SK-N-SH treated with all-trans-retinoic acid at 6 μM for 48 hours (cell line): ENCODE measurements around the gene NBEA.

Source experiments
- ATAC-seq: fragments of 200-7000 bp; cut with Tn5 transposase; 3 replicates; pipeline ENCODE4 v1.9.1; 2020; ENCODE audit warnings: mild to moderate bottlenecking, moderate library complexity
- ARNTL ChIP-seq: fragments of 450-650 bp; formaldehyde crosslinking; IDR thresholded peaks from 2 replicates; pipeline ENCODE4 v1.5.0; 2020; ENCODE audit warnings: low read depth, mild to moderate bottlenecking, moderate library complexity, borderline replicate concordance
- BACH2 ChIP-seq: fragments of 250-450 bp; sonication (Bioruptor Pico); IDR thresholded peaks from 2 replicates; pipeline ENCODE4 v1.9.0; 2021; ENCODE audit warnings: mild to moderate bottlenecking, borderline replicate concordance
- CSDC2 ChIP-seq: fragments of 250-450 bp; sonication (Bioruptor Pico); IDR thresholded peaks from 2 replicates; pipeline ENCODE4 v1.5.0; 2020; ENCODE audit warnings: mild to moderate bottlenecking, moderate library complexity
- ESRRG ChIP-seq: fragments of 250-450 bp; sonication (Bioruptor Pico); IDR thresholded peaks from 2 replicates; pipeline ENCODE4 v1.6.1; 2021; ENCODE audit warnings: mild to moderate bottlenecking
- GLIS3 ChIP-seq: fragments of 250-450 bp; sonication (Bioruptor Pico); IDR thresholded peaks from 2 replicates; pipeline ENCODE4 v1.5.0; 2020; ENCODE audit warnings: mild to moderate bottlenecking, moderate library complexity
- ISL1 ChIP-seq: fragments of 250-450 bp; sonication (Bioruptor Pico); IDR thresholded peaks from 2 replicates; pipeline ENCODE4 v2.1.2; 2022; ENCODE audit warnings: mild to moderate bottlenecking, moderate library complexity
- OSR1 ChIP-seq: fragments of 250-450 bp; sonication (Bioruptor Pico); IDR thresholded peaks from 2 replicates; pipeline ENCODE4 v1.8.0; 2022; ENCODE audit warnings: moderate library complexity, mild to moderate bottlenecking, inconsistent platforms
- RARB ChIP-seq: fragments of 250-450 bp; sonication (Bioruptor Pico); IDR thresholded peaks from 2 replicates; pipeline ENCODE4 v1.8.0; 2021; ENCODE audit warnings: mild to moderate bottlenecking, moderate library complexity
- SNAI2 ChIP-seq: fragments of 250-450 bp; sonication (Bioruptor Pico); IDR thresholded peaks from 2 replicates; pipeline ENCODE4 v1.5.0; 2020; ENCODE audit warnings: mild to moderate bottlenecking, moderate library complexity
- TCF4 ChIP-seq: fragments of 250-450 bp; sonication (Bioruptor Pico); IDR thresholded peaks from 2 replicates; pipeline ENCODE4 v1.8.0; 2021; ENCODE audit warnings: mild to moderate bottlenecking, moderate library complexity, borderline replicate concordance
- TOX ChIP-seq: fragments of 250-450 bp; sonication (Bioruptor Pico); IDR thresholded peaks from 2 replicates; pipeline ENCODE4 v1.8.0; 2021; ENCODE audit warnings: mild to moderate bottlenecking, moderate library complexity, borderline replicate concordance
- ZC3H10 ChIP-seq: fragments of 250-450 bp; sonication (Bioruptor Pico); IDR thresholded peaks from 2 replicates; pipeline ENCODE4 v1.5.1; 2021; ENCODE audit warnings: mild to moderate bottlenecking, moderate library complexity
- ZFP3 ChIP-seq: fragments of 250-450 bp; sonication (Bioruptor Pico); IDR thresholded peaks from 2 replicates; pipeline ENCODE4 v1.5.0; 2020; ENCODE audit warnings: mild to moderate bottlenecking, moderate library complexity
- ZFP30 ChIP-seq: fragments of 450-650 bp; formaldehyde crosslinking; IDR thresholded peaks from 2 replicates; pipeline ENCODE4 v1.5.0; 2022; ENCODE audit warnings: mild to moderate bottlenecking, moderate library complexity
- ZNF565 ChIP-seq: fragments of 450-650 bp; formaldehyde crosslinking; conservative IDR thresholded peaks from 2 replicates; pipeline ENCODE4 v1.5.0; 2020; ENCODE audit warnings: low read depth, mild to moderate bottlenecking, moderate library complexity
- ZNF70 ChIP-seq: fragments of 450-650 bp; formaldehyde crosslinking; IDR thresholded peaks from 2 replicates; pipeline ENCODE4 v1.5.0; 2020; ENCODE audit warnings: mild to moderate bottlenecking, moderate library complexity
- ZNF8 ChIP-seq: fragments of 450-650 bp; formaldehyde crosslinking; IDR thresholded peaks from 2 replicates; pipeline ENCODE4 v1.5.0; 2020; ENCODE audit warnings: mild to moderate bottlenecking, moderate library complexity
- TF ChIP-seq, protein P1 (sequence below): fragments of 250-450 bp; sonication (Bioruptor Pico); IDR thresholded peaks from 2 replicates; pipeline ENCODE4 v1.8.0; 2021; ENCODE audit warnings: low read depth, mild to moderate bottlenecking, moderate library complexity, borderline replicate concordance
- TF ChIP-seq, protein P2 (sequence below): fragments of 250-450 bp; sonication (Bioruptor Pico); IDR thresholded peaks from 2 replicates; pipeline ENCODE4 v1.8.0; 2020; ENCODE audit warnings: mild to moderate bottlenecking, moderate library complexity, borderline replicate concordance
- TF ChIP-seq, protein P3 (sequence below): fragments of 250-450 bp; sonication (Bioruptor Pico); IDR thresholded peaks from 2 replicates; pipeline ENCODE4 v1.5.1; 2020; ENCODE audit warnings: low read depth, mild to moderate bottlenecking, moderate library complexity

NBEA gene

DNA sequence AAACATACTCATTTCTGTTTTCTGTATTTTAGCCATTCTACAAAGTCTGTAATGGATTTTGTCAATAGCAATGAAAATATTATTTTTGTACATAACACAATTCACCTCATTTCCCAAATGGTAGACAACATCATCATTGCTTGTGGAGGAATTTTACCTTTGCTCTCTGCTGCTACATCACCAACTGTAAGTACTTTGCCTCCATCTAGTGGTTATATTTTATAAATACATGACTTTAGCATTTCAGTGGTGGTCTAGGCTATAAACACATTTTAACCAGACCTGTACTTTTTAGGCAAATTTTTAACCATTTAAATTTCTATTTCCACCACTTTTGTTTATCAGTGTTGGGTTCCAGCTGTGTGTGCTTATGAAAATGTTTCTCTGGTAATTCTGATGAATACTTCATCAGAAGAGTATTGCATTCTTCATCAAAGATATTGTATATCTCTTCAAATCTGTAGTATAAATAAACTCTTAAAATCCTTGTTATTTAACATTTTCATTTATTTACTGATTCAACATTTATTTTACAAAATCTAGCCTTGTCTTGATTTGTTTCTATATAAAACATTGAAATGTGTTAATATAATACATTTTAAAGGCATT lies 222.4 kb downstream of the NBEA start:
- TF ChIP-seq ESRRG (CRISPR knock-in tag) (no peak), RARB (no peak), ZNF8 (CRISPR knock-in tag) (no peak), GLIS3 (no peak), ARNTL (no peak), ZNF70 (CRISPR knock-in tag) (no peak), ZFP30 (CRISPR knock-in tag) (no peak), SNAI2 (CRISPR knock-in tag) (no peak), CSDC2 (no peak)
- TF ChIP-seq, protein P1, sequence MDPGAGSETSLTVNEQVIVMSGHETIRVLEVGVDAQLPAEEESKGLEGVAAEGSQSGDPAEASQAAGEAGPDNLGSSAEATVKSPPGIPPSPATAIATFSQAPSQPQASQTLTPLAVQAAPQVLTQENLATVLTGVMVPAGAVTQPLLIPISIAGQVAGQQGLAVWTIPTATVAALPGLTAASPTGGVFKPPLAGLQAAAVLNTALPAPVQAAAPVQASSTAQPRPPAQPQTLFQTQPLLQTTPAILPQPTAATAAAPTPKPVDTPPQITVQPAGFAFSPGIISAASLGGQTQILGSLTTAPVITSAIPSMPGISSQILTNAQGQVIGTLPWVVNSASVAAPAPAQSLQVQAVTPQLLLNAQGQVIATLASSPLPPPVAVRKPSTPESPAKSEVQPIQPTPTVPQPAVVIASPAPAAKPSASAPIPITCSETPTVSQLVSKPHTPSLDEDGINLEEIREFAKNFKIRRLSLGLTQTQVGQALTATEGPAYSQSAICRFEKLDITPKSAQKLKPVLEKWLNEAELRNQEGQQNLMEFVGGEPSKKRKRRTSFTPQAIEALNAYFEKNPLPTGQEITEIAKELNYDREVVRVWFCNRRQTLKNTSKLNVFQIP: no peak
- TF ChIP-seq, protein P2, sequence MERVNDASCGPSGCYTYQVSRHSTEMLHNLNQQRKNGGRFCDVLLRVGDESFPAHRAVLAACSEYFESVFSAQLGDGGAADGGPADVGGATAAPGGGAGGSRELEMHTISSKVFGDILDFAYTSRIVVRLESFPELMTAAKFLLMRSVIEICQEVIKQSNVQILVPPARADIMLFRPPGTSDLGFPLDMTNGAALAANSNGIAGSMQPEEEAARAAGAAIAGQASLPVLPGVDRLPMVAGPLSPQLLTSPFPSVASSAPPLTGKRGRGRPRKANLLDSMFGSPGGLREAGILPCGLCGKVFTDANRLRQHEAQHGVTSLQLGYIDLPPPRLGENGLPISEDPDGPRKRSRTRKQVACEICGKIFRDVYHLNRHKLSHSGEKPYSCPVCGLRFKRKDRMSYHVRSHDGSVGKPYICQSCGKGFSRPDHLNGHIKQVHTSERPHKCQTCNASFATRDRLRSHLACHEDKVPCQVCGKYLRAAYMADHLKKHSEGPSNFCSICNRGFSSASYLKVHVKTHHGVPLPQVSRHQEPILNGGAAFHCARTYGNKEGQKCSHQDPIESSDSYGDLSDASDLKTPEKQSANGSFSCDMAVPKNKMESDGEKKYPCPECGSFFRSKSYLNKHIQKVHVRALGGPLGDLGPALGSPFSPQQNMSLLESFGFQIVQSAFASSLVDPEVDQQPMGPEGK (CRISPR knock-in tag): no peak
- TF ChIP-seq, all 23 proteins: peak for 0
- ATAC-seq: peak; percentile 91

DNA sequence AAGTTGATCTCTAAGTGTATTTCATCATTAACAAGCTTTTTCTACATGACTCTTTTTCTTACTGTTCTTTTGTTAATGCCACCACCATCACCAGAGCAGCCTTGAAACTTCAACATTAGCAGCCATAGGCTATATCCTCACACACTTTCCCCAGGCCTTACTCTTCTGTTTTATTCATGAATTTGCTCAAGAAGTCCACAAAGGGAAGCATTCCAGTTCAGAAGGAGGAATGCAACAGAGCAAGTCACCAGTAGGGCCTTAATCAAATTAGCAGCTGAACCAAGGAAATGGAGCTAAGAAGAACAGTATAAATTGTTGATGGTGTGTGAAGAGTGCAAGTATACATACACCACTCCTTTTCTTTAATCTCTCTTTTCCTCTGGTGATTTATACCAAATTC lies 223.1 kb downstream of the NBEA start:
- TF ChIP-seq ESRRG (CRISPR knock-in tag): no peak
- TF ChIP-seq, protein P2 (CRISPR knock-in tag): no peak
- TF ChIP-seq GLIS3: no peak
- TF ChIP-seq ZNF8 (CRISPR knock-in tag): no peak
- TF ChIP-seq, protein P1: no peak
- no peak for TF ChIP-seq SNAI2 (CRISPR knock-in tag)
- no peak for TF ChIP-seq ARNTL
- TF ChIP-seq BACH2 (CRISPR knock-in tag): no peak
- TF ChIP-seq ZNF565 (CRISPR knock-in tag): no peak
- TF ChIP-seq RARB: no peak
- TF ChIP-seq CSDC2: no peak
- TF ChIP-seq ZFP3 (CRISPR knock-in tag): no peak
- no peak for TF ChIP-seq ZNF70 (CRISPR knock-in tag)
- TF ChIP-seq ISL1 (CRISPR knock-in tag): no peak
- TF ChIP-seq ZC3H10 (CRISPR knock-in tag): no peak
- no peak for TF ChIP-seq OSR1
- TF ChIP-seq TOX (CRISPR knock-in tag): no peak
- peak; percentile 64 for ATAC-seq

DNA sequence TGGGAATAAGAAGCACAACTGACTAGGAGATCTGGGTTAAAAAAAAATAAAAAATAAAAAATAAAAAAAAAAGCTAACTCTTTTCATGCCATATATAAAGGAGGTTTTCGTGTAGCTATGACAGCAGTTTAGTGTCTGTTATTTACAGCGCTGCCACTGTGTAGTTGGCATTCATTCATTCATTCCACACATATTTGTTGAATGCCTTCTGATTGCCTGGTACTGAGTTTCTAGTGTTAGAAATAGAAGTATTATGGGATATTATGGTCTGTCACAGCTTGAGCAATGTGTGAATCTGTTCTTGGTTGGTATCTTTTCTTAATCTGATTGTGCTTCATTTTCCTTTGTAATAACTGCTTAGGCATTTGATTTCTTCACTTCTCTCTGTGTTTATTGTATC lies 237.4 kb downstream of the NBEA start:
- TF ChIP-seq ISL1 (CRISPR knock-in tag): no peak; the same call in 1 of the 2 replicates
- ATAC-seq: peak; percentile 95

DNA sequence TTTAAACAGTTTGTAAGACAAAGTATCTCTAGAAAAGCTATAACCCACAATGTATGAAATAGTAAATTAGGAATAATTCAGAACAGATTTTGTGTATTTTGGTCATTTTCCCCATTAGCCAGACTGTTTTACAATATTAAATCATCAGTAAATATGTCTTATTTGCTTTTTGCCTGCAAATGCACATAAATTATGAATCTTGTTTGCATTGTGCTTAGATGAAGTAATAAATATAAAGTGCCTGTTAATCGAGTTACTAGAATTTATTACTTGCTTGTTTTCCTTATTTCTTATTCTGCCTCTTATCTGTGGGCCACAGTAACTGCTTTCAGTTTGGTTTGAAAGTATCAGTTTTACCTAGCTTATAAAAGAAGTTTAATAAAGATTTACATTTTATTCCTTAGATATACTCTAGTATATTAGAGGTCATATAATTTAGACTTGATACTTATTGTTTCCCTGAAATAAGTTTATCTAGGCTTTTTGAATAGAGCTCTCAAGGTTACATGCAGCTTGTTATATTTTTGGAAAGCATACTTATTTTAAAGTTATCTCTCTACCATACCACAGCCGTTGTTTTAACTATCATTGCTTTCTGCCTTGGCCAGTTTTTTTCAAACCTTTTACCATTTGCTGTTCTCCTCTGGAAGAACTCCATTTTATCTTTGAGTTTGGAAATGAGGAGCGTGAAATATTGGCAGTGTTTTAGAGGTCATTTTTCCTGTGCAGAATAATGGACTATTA lies 238.0 kb downstream of the NBEA start:
- ATAC-seq: peak; percentile 34
- TF ChIP-seq, protein P3, sequence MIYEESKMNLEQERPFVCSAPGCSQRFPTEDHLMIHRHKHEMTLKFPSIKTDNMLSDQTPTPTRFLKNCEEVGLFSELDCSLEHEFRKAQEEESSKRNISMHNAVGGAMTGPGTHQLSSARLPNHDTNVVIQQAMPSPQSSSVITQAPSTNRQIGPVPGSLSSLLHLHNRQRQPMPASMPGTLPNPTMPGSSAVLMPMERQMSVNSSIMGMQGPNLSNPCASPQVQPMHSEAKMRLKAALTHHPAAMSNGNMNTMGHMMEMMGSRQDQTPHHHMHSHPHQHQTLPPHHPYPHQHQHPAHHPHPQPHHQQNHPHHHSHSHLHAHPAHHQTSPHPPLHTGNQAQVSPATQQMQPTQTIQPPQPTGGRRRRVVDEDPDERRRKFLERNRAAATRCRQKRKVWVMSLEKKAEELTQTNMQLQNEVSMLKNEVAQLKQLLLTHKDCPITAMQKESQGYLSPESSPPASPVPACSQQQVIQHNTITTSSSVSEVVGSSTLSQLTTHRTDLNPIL (CRISPR knock-in tag): no peak
- TF ChIP-seq ISL1 (CRISPR knock-in tag) (peak; percentile 74), TCF4 (CRISPR knock-in tag) (peak; percentile 49; the same call in 1 of the 2 replicates)
